Ascending aorta (tissue), 2 donors: ENCODE measurements around the gene UBE2E3. TPM values are rescaled to one million over a fixed set of nuclear protein-coding genes. Genes with fewer than 3 reads are reported as not detected.

Source experiments
- DNase-seq, 2 donors: peaks; one replicate each; pipeline ENCODE4 v3.0.0-alpha.2; 2019; ENCODE audit warnings: low spot score in 2 of 2
- H3K27ac ChIP-seq, 2 donors: fragments of 200-600 bp; sonication (generic); one replicate each; pipeline ENCODE4 v1.5.1; 2016 to 2017; ENCODE audit warnings: mild to moderate bottlenecking in 1 of 2
- H3K27me3 ChIP-seq: fragments of 200-600 bp; sonication (generic); one replicate; pipeline ENCODE4 v1.5.1; 2017
- H3K36me3 ChIP-seq, 2 donors: fragments of 200-600 bp; sonication (generic); one replicate each; pipeline ENCODE4 v1.5.1; 2016
- H3K4me1 ChIP-seq, 2 donors: fragments of 200-600 bp; sonication (generic); one replicate each; pipeline ENCODE4 v1.5.1; 2016 to 2017; ENCODE audit warnings: mild to moderate bottlenecking in 1 of 2
- H3K4me3 ChIP-seq, 2 donors: fragments of 200-600 bp; sonication (generic); one replicate each; pipeline ENCODE4 v1.5.1; 2016 to 2017; ENCODE audit warnings: mild to moderate bottlenecking in 1 of 2
- H3K9me3 ChIP-seq, 2 donors: fragments of 200-600 bp; sonication (generic); one replicate each; pipeline ENCODE4 v1.5.1; 2016
- CTCF ChIP-seq, 3 experiments: fragments of 200-600 bp in 2 of 3; fragments of 450-650 bp in 1 of 3; sonication (generic) in 2 of 3; IDR thresholded peaks; one replicate each; pipeline ENCODE4 v1.5.1; 2016 to 2019; ENCODE audit warnings: antibody characterized with exemption in 3 of 3, mild to moderate bottlenecking in 1 of 3, moderate library complexity in 1 of 3
- intact Hi-C: fragments of 100-400 bp; cut with DNase I; formaldehyde crosslinking; loops from one replicate; pipeline ENCODE4 v1.15.1; 2023
- total RNA-seq: library from RNA; depleted of rRNA; stranded (reverse); fragments of >200 nt; gene quantifications from one replicate; pipeline ENCODE4 v1.1.0, GENCODE V29; 2016

The UBE2E3 gene
- total RNA-seq, 1 donor from 2014 or later, result 125 TPM

- Histone ChIP-seq H3K27me3 (no peaks in the 10 kb centered on the region), H3K4me3 (no peak overlapping the region), H3K4me1 (no peaks in the 10 kb centered on the region), H3K36me3 (no peaks in the 10 kb centered on the region), H3K27ac (no peak overlapping the region), H3K9me3 (no peaks in the 10 kb centered on the region)
- DNase-seq, result no peak
- no peak for TF ChIP-seq CTCF (IDR thresholded peaks at IDR 0.05)
- intact Hi-C loops, result no loop called here
These were observed 26.9 kb upstream of the UBE2E3 start for GRCh38 chr2:180953550-180953949.

GRCh38 chr2:180955101-180955500 lies 25.3 kb upstream of the UBE2E3 start:
- no peaks in the 10 kb centered on the region for H3K27me3 ChIP-seq
- intact Hi-C loops, result no loop called here
- H3K4me3 ChIP-seq, result no peak overlapping the region
- H3K9me3 ChIP-seq, result no peaks in the 10 kb centered on the region
- no peaks in the 10 kb centered on the region for H3K4me1 ChIP-seq
- no peak overlapping the region for H3K27ac ChIP-seq
- no peak for DNase-seq
- no peaks in the 10 kb centered on the region for H3K36me3 ChIP-seq
- no peak for TF ChIP-seq CTCF (IDR thresholded peaks at IDR 0.05)

GRCh38 chr2:180959787-180960186 lies 20.6 kb upstream of the UBE2E3 start:
- Histone ChIP-seq H3K9me3 (no peaks in the 10 kb centered on the region), H3K27ac (no peak overlapping the region), H3K4me3 (no peak overlapping the region), H3K36me3 (no peaks in the 10 kb centered on the region), H3K4me1 (no peaks in the 10 kb centered on the region), H3K27me3 (no peaks in the 10 kb centered on the region)
- no peak for TF ChIP-seq CTCF (IDR thresholded peaks at IDR 0.05)
- DNase-seq, result no peak
- intact Hi-C loops, result no loop called here

GRCh38 chr2:180960982-180961381 lies 19.4 kb upstream of the UBE2E3 start:
- DNase-seq, result no peak
- no peak for TF ChIP-seq CTCF (IDR thresholded peaks at IDR 0.05)
- Histone ChIP-seq H3K4me1 (no peaks in the 10 kb centered on the region), H3K27me3 (no peaks in the 10 kb centered on the region), H3K36me3 (no peaks in the 10 kb centered on the region), H3K27ac (no peak overlapping the region), H3K4me3 (no peak overlapping the region), H3K9me3 (no peaks in the 10 kb centered on the region)
- intact Hi-C loops, result no loop called here

- H3K4me3 ChIP-seq, result no peak overlapping the region
- no peak overlapping the region for H3K27ac ChIP-seq
- H3K27me3 ChIP-seq, result no peaks in the 10 kb centered on the region
- H3K4me1 ChIP-seq, result no peaks in the 10 kb centered on the region
- H3K9me3 ChIP-seq, result no peaks in the 10 kb centered on the region
- H3K36me3 ChIP-seq, result no peaks in the 10 kb centered on the region
- no peak for TF ChIP-seq CTCF (IDR thresholded peaks at IDR 0.05)
- intact Hi-C loops, result no loop called here
- no peak for DNase-seq
These were observed 17.6 kb upstream of the UBE2E3 start for GRCh38 chr2:180962727-180963314.

- no peaks in the 10 kb centered on the region for H3K36me3 ChIP-seq
- no peaks in the 10 kb centered on the region for H3K9me3 ChIP-seq
- TF ChIP-seq CTCF (IDR thresholded peaks at IDR 0.05), result no peak
- no peak overlapping the region for H3K4me3 ChIP-seq
- intact Hi-C loops, result no loop called here
- H3K27me3 ChIP-seq, result no peaks in the 10 kb centered on the region
- H3K27ac ChIP-seq, result no peak overlapping the region
- no peak for DNase-seq
- H3K4me1 ChIP-seq, result no peaks in the 10 kb centered on the region
These were observed 14.0 kb upstream of the UBE2E3 start for GRCh38 chr2:180966378-180966777.
